CD4-positive, alpha-beta T cell treated with Interleukin-10 for 1 hour (primary cell): ENCODE results near the gene TLX2.
A peak's percentile ranks its signal among the peaks of the same experiment; 100 is the strongest.

ENCODE experiments used
- DNase-seq: peaks from one replicate; pipeline ENCODE4 v3.0.0-alpha.2; 2020

The TLX2 gene

DNA sequence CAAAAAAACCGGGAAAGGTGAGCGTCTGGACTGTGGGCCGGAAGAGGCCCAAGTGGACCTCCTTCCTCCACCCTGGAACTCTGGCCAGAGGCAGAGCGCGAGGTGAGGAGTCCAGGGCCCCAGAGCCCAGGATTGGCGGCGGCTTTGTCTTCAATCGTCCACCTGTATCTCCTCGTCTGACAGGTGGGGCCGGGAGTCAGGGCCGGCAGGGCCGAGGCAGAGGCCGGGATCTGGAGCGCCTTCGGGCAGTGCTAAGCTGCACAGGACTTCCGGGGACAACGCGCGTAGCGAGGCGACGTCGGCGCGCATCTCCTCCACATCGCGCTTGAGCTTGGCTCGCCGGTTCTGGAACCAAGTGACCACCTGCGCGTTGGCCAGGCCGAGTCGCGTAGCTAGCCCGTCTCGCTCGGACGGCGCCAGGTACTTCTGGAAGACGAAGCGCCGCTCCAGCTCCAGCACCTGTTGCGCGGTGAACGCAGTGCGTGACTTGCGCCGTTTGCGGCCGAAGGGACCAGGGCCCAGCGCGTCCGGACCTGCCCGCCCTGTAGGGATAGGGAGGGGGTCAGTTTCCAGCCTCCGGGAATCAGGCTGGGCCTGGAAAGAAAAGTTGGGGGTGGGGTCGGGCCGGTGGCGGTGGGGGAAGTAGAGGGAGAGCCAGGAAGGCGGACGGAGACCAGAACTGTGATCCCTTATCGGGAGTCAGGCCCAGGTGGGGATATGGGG is 16.3 kb upstream of the TLX2 start:
- peak; percentile 25 for DNase-seq

DNA sequence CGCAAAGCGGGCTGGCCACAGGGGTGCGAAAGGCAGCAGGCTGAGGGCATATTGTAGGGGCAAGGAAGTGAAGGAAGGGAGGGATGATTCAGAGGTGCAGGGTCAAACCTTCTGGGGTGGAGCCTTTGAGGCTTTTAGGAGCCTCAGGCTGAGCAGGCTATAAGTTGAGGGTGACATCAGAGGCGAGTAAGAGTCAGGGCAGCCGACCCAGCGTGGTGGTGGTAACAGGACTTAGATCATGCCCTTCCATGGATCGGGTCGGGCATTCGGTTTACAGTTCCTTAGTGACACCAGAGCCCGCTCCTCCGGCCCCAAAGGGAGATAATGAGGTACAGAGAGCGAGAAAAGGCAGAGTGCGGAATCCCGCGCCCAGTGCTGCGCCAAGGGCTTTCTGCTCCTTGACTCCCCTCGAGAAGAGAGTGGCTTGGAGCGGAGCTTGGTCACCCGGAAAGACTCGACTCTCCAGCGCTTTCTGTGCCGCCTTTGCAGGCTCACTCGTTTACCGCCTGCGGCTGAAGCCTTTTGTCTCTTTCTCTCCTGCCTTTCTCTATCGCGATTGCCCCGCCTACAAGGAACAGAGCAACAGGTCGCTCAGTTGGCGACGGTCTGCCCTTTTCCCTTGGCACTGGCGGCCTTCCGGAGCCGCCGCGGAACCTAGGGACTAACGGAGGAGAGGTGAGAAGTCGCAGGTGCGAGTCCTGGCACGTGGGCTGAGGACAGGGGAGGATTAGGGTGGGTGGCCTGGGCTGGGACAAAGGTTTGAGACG is 15.6 kb upstream of the TLX2 start:
- peak; percentile 23 for DNase-seq

DNA sequence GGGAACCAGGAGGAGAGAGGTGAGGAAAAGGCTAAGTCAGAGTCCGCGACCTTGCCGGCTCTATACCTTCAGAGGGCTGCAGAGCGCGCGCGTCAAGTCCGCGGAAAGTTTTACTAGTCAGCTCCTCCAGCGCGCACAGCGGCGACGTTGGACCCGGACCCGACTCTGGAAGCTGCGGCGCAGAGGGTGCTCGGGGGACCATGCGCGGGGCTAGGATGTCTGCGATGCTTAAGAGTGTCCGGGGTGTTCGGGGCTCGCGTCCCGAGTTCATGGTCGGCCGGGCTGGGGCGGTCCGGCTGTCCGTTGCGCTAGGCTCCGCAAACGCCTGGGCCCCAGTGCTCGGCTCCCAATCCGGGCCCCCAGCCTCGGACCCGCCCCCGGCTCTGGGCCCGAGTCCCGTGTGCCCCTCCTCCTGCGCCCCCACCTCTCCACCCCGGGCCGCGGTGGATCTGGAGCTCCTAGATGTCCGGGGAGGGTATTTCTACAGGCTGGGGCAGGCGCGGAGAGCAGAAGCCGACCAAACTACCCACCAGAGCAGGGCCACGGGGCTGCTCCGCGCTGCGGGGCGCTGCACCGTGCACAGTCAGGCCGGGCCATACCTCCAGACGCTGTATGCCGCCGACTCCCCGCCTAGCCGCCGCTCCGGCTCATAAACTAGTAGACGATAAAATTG is 14.8 kb upstream of the TLX2 start, which contains the start of gene LBX2:
Gene LBX2, minus strand, starts transcription at position 337 of the 673 bp plus-strand sequence. Its CDS starts 66 bp downstream, at position 271.
- no peak for DNase-seq

- no peak for DNase-seq
Measured at GRCh38 chr2:74499940-74500577, 14.2 kb upstream of the TLX2 start.

DNA sequence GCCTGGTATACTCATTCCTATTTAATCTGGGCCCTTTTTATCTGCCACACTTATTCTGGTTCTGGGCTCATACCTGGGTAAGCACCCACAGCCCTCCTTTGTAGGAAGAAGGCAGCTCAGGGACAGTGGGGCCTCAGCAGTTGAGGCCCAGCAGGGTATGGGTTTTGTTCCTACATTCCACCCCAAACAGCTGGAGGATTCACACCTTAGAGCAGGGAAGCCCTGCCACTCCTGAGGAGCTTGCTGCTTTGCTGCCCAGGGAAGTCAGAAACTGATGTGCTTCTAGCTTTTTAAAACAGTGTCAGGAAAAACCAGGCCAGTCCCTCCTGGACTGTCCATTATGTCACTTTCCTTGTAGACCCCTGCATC is 13.7 kb upstream of the TLX2 start:
- no peak for DNase-seq

GRCh38 chr2:74501335-74502071 is 12.7 kb upstream of the TLX2 start:
- DNase-seq: no peak

DNA sequence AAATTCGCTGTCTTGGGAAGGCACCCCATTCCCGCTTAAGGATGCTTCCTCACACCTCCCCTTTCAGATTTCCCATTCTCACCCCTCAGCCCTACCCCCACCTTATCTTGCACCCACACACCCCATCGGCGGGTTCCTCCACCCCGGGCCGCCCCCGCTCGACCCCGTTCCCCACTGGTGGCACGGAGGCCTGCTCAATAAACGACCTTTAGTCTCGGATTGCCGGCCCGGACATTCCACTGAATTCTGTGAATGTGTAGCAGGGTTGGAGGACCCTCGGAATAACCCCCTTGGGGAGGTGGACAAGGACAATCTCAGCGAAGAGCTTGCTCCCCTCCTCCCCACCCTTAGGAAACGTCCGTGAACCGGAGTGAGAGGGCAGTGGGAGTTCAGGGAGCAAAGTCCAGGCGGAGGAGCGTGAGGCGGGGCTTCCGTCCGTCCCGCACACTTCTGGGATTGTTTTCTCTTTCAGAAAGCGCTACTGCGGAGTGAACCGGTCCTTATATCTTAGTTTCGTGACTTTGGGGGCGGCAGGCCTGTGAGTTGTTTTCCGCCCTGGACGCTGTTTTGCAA is 12.0 kb upstream of the TLX2 start:
- no peak for DNase-seq

DNA sequence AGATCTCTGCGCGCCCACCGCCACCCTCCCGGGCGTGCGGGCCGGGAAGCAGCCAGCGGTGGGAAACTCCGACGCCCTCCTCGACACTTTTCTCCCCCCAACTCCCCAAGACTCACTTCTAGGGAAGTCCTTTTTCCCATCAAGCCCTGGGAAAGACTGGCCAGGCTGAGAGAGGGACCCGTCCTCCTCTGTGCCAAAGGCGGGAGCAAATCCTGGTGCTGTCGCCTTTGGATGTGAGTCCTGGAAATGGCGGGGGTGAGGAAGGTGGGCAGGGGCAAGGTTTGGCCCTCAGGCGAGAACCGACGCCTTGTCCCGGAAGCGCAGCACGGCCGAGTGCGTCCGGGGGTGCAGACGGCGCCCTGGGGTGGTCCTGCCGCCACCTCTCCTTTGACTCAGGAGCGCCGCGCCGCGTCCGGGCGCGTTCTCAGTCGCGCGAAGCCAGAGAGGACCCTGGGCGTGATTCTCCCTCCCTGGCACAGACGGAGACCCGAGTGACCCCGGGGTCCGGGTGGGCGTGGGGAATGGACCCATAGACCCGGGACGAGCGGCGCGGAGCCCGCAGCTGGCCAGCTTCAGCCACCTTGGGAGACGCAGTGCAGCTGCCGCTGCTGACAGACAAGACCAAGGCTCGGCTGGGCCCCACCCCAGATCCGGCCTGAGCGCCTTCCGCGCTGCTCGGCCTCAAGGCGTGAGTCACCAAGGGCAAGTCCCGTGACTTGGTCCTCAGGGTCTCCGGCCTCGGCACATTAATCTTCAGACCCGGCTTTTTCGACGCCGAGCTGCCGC is 11.3 kb upstream of the TLX2 start:
- peak; percentile 42 for DNase-seq

DNA sequence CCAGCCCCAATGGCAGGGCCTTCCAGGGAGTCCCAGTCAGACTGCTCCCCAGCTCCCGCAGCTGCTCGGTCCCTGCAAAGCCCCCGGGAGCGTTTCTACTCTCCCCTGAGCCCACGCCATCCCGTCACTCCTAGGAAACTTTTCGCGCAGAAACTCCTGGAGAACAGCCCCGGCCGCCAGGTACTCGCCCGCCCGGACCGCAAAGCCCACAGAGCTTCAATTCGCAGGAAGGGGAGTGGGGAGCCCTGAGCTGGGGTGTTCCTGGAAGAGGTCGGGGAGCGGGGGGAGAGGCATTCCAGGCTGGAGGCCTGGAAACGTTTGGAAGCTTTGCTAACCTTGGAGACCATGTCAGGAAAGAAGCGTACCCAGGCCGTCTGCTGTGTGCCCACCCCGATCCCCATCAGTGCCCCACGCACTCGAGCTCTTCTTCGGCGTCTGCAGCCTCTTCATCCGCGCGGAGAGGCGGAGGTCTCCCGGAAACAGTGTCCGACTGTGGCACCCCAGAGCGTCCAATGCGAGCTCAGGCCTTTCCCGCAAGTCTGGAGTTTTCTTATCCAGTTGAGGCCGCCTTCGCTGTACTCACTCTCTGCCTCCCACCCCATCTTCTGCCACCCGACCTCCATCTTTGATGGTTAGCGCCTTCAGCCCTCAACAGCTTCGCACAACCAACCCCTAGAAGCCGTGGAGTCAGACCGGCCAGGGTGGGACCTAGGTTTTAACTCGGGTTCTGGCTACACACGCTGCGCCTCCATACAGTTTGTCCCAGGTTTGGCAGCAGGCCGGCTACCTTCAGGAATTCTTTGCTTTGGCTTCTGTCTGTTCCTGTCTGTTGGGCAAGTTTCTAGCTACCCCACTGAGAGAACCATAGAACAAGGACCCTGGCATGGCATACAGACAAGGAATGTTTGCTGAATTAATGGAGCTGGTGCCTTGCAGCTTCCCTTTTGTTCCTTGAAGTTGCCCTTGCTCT is 10.5 kb upstream of the TLX2 start:
- DNase-seq: no peak

GRCh38 chr2:74504591-74504990 is 9.7 kb upstream of the TLX2 start:
- DNase-seq: no peak

GRCh38 chr2:74505448-74506246 is 8.6 kb upstream of the TLX2 start:
- no peak for DNase-seq

DNA sequence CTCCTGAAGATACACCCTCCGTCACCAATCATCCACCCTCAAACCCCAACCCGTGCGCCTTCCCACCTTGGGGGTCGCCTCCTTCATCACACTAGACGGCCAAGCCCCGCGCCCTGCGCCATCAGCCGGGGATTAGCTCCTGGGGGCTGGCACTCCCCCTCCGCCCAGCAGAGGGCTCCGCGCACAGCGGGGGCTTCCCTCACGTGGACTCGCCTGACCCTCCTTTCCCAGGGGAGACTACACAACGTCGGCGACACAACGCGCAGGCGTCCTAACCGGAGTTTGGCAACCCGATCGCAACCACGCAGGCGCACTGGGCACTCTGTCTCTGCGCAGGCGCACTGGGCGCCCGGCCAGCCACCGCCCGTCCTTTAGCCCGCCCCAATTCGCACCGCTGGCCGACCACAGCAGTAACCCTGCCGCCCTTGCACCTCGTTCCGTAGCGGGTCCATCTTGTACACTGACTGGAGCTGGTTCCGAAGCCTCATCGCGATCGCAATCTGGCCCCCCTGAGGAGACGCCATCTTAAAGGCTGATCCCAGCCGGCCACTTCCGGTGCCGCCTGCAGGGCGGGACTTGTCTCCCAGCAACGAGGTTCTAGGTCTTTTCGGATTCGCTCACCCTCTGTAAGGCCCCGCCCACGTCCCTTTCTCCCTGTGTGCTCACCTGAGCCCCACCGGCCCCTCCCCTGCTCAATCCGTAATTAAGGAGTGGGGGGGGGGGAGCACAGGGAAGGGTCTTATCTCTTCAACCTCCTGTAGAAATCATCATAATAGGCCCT is 6.9 kb upstream of the TLX2 start, which contains the start of gene PCGF1:
Gene PCGF1, minus strand, starts transcription at position 551 of the 781 bp plus-strand sequence. Its CDS starts 27 bp downstream, at position 524.
- DNase-seq: peak; percentile 98

DNA sequence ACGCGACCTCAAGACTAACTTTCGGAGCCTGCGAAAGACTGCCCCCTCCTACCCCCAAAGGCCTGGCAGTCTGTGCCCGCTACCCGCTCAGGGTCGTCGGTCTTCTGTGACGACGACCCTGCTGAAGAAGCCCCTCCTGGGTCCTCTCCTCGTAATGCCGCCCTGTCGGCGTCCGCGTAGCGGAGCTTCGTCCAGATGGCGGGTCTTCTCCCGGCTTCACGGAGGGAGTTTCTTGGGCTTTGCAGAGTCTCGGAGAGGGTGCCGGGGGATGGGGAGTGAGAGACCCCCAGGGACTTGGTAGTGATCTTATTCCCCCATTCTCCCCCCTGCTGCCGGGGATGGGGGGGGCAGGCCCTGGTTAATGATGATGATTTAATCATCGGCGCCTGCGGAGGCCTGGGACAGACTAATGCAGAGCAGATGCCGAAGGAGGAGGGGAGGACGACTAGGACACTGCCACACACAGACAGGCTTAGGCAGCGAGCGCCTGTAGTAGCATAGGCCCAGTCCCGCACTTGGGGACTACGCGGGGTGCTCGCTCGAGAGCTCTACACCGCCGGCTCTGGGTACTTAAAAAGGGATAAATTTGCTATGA is 6.2 kb upstream of the TLX2 start:
- DNase-seq: no peak

DNA sequence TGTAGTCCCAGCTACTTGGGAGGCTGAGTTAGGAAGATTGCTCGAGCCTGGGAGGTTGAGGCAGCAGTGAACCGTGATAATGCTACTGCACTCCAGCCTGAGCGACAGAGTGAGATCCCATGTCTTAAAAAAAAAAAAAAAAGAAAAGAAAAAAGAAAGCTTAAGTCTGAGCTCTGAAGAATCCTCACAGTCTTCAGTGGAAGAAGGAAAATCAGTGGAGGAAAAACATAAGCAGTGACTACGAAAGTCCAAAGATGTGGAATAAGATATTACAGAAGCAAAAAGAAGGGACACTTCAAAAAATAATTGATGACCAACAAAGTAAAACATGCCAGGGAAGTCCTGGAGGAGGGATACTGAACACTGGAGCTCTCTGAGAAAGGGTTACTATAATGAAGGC is 4.0 kb upstream of the TLX2 start:
- DNase-seq: no peak

DNA sequence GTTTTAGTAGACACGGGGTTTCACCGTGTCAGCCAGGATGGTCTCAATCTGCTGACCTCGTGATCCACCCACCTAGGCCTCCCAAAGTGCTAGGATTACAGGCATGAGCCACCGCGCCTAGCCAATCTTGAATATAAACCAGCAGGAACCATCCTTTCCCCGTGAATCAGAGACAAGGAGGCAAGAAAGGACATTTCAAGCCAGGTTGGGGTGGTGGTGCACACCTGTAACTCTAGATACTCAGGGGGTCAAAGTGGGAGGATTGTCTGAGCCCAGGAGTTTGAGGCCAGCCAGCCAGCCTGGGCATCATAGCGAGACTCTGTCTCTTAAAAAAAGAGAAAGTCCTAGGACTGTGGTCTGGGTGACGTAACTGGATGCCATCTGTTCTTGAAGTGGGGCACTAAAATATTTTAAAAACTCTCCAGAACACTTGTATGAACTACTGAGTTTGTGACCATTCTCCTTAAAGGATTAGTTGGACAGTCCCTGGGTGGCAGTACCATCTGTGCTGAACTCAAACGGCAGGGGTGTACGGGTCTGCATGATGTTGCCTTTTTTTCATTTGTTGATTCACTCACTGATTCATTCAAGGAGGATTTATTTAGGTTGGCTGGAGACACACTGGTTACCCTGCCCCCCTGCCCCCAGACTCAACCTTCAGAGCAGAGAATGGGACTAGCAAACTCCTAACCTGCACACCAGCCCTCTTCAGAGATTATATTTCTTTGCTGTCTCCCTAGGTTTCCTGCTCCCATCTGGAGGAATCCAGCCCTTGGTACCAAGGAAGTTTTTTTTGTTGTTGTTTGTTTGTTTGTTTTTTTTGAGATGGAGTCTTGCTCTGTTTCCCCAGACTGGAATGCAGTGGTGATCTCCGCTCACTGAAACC is 2.9 kb upstream of the TLX2 start:
- no peak for DNase-seq

GRCh38 chr2:74512744-74513604 is 1.3 kb upstream of the TLX2 start:
- DNase-seq: no peak
